Nephron (organoid): ENCODE results near the gene DNAI2.

Experiments used
- H3K27ac Mint-ChIP-seq, 3 experiments: 2 replicates each; pipeline ENCODE4 v1.8.0; 2020; ENCODE audit warnings: mixed read lengths in 3 of 3, mild to moderate bottlenecking in 2 of 3, moderate library complexity in 1 of 3
- H3K27me3 Mint-ChIP-seq: 2 replicates; pipeline ENCODE4 v1.8.0; 2021; ENCODE audit warnings: low read depth, mild to moderate bottlenecking, moderate library complexity, mixed read lengths
- H3K36me3 Mint-ChIP-seq: 2 replicates; pipeline ENCODE4 v1.8.0; 2020; ENCODE audit warnings: low read depth, mixed read lengths
- H3K4me1 Mint-ChIP-seq: 2 replicates; pipeline ENCODE4 v1.8.0; 2020; ENCODE audit warnings: mixed read lengths
- H3K4me3 Mint-ChIP-seq, 3 experiments: 2 replicates each; pipeline ENCODE4 v1.8.0; 2020; ENCODE audit warnings: mild to moderate bottlenecking in 3 of 3, mixed read lengths in 3 of 3, moderate library complexity in 2 of 3
- H3K9me3 Mint-ChIP-seq: 2 replicates; pipeline ENCODE4 v1.8.0; 2020; ENCODE audit warnings: mixed read lengths
- CTCF ChIP-seq, 3 experiments: fragments of 200-600 bp; sonication (generic); IDR thresholded peaks; one replicate each; pipeline ENCODE4 v1.5.0; 2021; ENCODE audit warnings: antibody characterized with exemption in 3 of 3; ENCODE audit not compliant: unreplicated experiment in 3 of 3

The DNAI2 gene

GRCh38 chr17:74353446-74354060 is 79.5 kb downstream of the DNAI2 start:
- Mint-ChIP-seq H3K9me3 (no peaks in the 10 kb centered on the region), H3K27me3 (peaks cover 91% of the 10 kb centered on the region), H3K4me3 (no peak overlapping the region), H3K27ac (no peak overlapping the region), H3K36me3 (no peaks in the 10 kb centered on the region), H3K4me1 (no peaks in the 10 kb centered on the region)
- TF ChIP-seq CTCF (IDR thresholded peaks at IDR 0.05; ENCODE audit: unreplicated experiment in 3 of 3): no peak

DNA sequence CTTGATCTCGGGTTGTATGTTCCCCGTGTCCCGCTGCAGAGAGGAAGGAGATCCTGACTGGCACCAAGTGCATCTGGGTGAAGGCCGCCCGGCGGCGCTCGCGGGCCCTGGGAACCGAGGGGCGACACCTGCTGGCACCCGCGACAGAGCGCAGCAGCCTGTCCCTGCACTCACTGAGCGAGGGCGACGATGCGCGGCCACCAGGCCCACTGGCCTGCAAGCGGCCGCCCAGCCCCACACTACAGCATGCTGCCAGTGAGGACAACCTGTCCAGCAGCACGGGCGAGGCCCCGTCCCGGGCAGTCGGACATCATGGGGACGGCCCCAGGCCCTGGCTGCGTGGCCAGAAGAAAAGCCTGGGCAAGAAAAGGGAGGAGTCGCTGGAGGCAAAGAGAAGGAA is 80.1 kb downstream of the DNAI2 start:
- Mint-ChIP-seq H3K36me3 (no peaks in the 10 kb centered on the region), H3K27ac (no peak overlapping the region), H3K4me1 (no peaks in the 10 kb centered on the region), H3K9me3 (no peaks in the 10 kb centered on the region), H3K27me3 (peaks cover 92% of the 10 kb centered on the region), H3K4me3 (no peak overlapping the region)
- peak; percentile 52 to 81 (median 59) for TF ChIP-seq CTCF (IDR thresholded peaks at IDR 0.05; ENCODE audit: unreplicated experiment in 3 of 3)

GRCh38 chr17:74354561-74354960 is 80.5 kb downstream of the DNAI2 start:
- Mint-ChIP-seq H3K27ac (no peak overlapping the region), H3K9me3 (no peaks in the 10 kb centered on the region), H3K4me1 (no peaks in the 10 kb centered on the region), H3K4me3 (no peak overlapping the region), H3K36me3 (no peaks in the 10 kb centered on the region), H3K27me3 (peaks cover 92% of the 10 kb centered on the region)
- no peak for TF ChIP-seq CTCF (IDR thresholded peaks at IDR 0.05; ENCODE audit: unreplicated experiment in 3 of 3)

DNA sequence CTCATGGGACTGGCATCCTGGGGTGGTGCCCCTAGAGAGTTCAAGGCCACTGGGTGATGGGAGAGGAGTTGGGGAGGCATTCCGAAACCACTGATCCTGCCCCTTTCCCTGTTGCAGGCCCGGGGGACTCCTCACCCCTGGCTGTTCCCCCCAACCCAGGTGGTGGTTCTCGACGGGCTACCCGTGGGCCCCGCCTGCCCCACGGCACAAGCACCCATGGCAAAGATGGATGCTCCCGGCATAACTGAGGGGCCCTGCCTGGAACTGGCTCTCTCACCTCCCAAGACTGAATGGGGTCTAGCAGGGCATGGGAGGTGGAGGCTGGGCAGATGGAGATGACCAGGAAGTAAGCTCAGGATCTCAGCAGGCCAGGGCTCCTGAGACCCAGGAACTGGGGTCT is 81.0 kb downstream of the DNAI2 start:
- H3K27me3 Mint-ChIP-seq: peaks cover 88% of the 10 kb centered on the region
- no peak overlapping the region for H3K27ac Mint-ChIP-seq
- H3K4me1 Mint-ChIP-seq: no peaks in the 10 kb centered on the region
- no peak for TF ChIP-seq CTCF (IDR thresholded peaks at IDR 0.05; ENCODE audit: unreplicated experiment in 3 of 3)
- no peaks in the 10 kb centered on the region for H3K9me3 Mint-ChIP-seq
- no peak overlapping the region for H3K4me3 Mint-ChIP-seq
- no peaks in the 10 kb centered on the region for H3K36me3 Mint-ChIP-seq

GRCh38 chr17:74356646-74357465 is 82.8 kb downstream of the DNAI2 start:
- TF ChIP-seq CTCF (IDR thresholded peaks at IDR 0.05; ENCODE audit: unreplicated experiment in 3 of 3): no peak
- H3K9me3 Mint-ChIP-seq: no peaks in the 10 kb centered on the region

GRCh38 chr17:74357466-74357809 is 83.4 kb downstream of the DNAI2 start:
- H3K4me3 Mint-ChIP-seq: no peak overlapping the region
- H3K27me3 Mint-ChIP-seq: peaks cover 73% of the 10 kb centered on the region
- H3K4me1 Mint-ChIP-seq: peaks cover 16% of the 10 kb centered on the region
- H3K9me3 Mint-ChIP-seq: no peaks in the 10 kb centered on the region
- H3K36me3 Mint-ChIP-seq: no peaks in the 10 kb centered on the region
- no peak overlapping the region for H3K27ac Mint-ChIP-seq
- TF ChIP-seq CTCF (IDR thresholded peaks at IDR 0.05; ENCODE audit: unreplicated experiment in 3 of 3): no peak

More at GRCh38 chr17:74356646-74357465, 82.8 kb downstream of the DNAI2 start:
- Mint-ChIP-seq H3K27me3 (peaks cover 77% of the 10 kb centered on the region), H3K36me3 (no peaks in the 10 kb centered on the region), H3K4me3 (peak overlapping the region in 1 of 3 experiments; percentile 19), H3K27ac (no peak overlapping the region), H3K4me1 (peaks cover 14% of the 10 kb centered on the region)
